GM12878 (cell line): Measurements from ENCODE around the gene PRLH.

ENCODE experiments used
- EP300 ChIP-seq, 2 experiments: fragments of 150-350 bp in 1 of 2; IDR thresholded peaks; 2 replicates each; pipeline ENCODE4 v1.6.1; 2011 to 2012; ENCODE audit warnings: low read depth in 2 of 2, low read length in 2 of 2, borderline replicate concordance in 1 of 2, improper control_type of control experiment in 1 of 2, inconsistent platforms in 1 of 2; ENCODE audit not compliant: control insufficient read depth in 1 of 2
- PAX8 ChIP-seq: fragments of 450-650 bp; IDR thresholded peaks from 2 replicates; pipeline ENCODE4 v1.6.1; 2017; ENCODE audit warnings: mild to moderate bottlenecking, moderate library complexity
- POLR2A ChIP-seq: IDR thresholded peaks from 2 replicates; pipeline ENCODE4 v1.6.1; 2011; ENCODE audit warnings: low read depth, mild to moderate bottlenecking, low read length
- SPI1 ChIP-seq: IDR thresholded peaks from 2 replicates; pipeline ENCODE4 v1.6.1; 2011; ENCODE audit warnings: low read depth, mild to moderate bottlenecking, low read length, moderate library complexity, borderline replicate concordance; ENCODE audit not compliant: insufficient read depth
- TCF3 ChIP-seq: IDR thresholded peaks from 2 replicates; pipeline ENCODE4 v1.6.1; 2012; ENCODE audit warnings: low read depth, mild to moderate bottlenecking, low read length, borderline replicate concordance; ENCODE audit not compliant: insufficient read depth

- no peak for TF ChIP-seq TCF3
- TF ChIP-seq EP300 (IDR thresholded peaks at IDR 0.05; ENCODE audit: borderline replicate concordance in 1 of 2, control insufficient read depth in 1 of 2, low read depth in 2 of 2, low read length in 2 of 2) = no peak
- no peak for TF ChIP-seq PAX8
- no peak for TF ChIP-seq SPI1
- no peak for TF ChIP-seq POLR2A
Observed at GRCh38 chr2:237536617-237537016, 29.8 kb upstream of the PRLH start.
